Caco-2 (cell line): ENCODE results near the gene TMEM132A. TPM values are rescaled to one million over a fixed set of nuclear protein-coding genes. Genes with fewer than 3 reads are reported as not detected.

Source experiments
- BruUV-seq: library from RNA; stranded (reverse); fragments of 400-500 nt; replicated peaks from 2 replicates; lab custom pipeline; 2021; lab: Mats Ljungman, UMichigan
- CTCF ChIA-PET: fragments of 300-600 bp; sonication (Branson Sonifier 250); formaldehyde crosslinking; loops from one replicate; lab custom pipeline; 2022; ENCODE audit warnings: antibody characterized with exemption; lab: Charles Lee
- POLR2A ChIA-PET: fragments of 300-600 bp; sonication (Branson Sonifier 250); formaldehyde crosslinking; loops from one replicate; lab custom pipeline; 2022; ENCODE audit warnings: antibody characterized with exemption; lab: Charles Lee
- DNase-seq, 2 experiments: peaks; one replicate each; pipeline versions ENCODE4 v3.0.0 to v3.0.0-alpha.2; 2020 to 2022
- H3K27me3 ChIP-seq: replicated peaks from 2 replicates; pipeline ENCODE4 v1.6.0; 2011; ENCODE audit warnings: low read length; ENCODE audit not compliant: control insufficient read depth, insufficient read depth
- H3K36me3 ChIP-seq: 2 replicates; pipeline ENCODE4 v1.5.1; 2011; ENCODE audit warnings: low read length; ENCODE audit not compliant: control insufficient read depth, insufficient read depth
- H3K4me1 ChIP-seq: fragments of 250-450 bp; sonication (Bioruptor Pico); 2 replicates; pipeline ENCODE4 v1.5.1; 2020; ENCODE audit warnings: mild to moderate bottlenecking
- H3K4me3 ChIP-seq: 2 replicates; pipeline ENCODE4 v1.5.1; 2011; ENCODE audit warnings: low read depth, mild to moderate bottlenecking, control low read depth, low read length
- H3K9me3 ChIP-seq: fragments of 250-450 bp; sonication (Bioruptor Pico); 2 replicates; pipeline ENCODE4 v1.5.1; 2020; ENCODE audit warnings: mild to moderate bottlenecking, moderate library complexity
- H3K27ac Mint-ChIP-seq: one replicate; pipeline ENCODE4 v1.8.0; 2022; ENCODE audit warnings: mixed read lengths; ENCODE audit not compliant: unreplicated experiment
- H3K27me3 Mint-ChIP-seq: one replicate; pipeline ENCODE4 v1.8.0; 2022; ENCODE audit warnings: mixed read lengths; ENCODE audit not compliant: insufficient read depth, unreplicated experiment
- H3K36me3 Mint-ChIP-seq: one replicate; pipeline ENCODE4 v1.8.0; 2022; ENCODE audit warnings: mild to moderate bottlenecking, mixed read lengths; ENCODE audit not compliant: insufficient read depth, unreplicated experiment
- H3K4me1 Mint-ChIP-seq: one replicate; pipeline ENCODE4 v1.8.0; 2022; ENCODE audit warnings: low read depth, mixed read lengths; ENCODE audit not compliant: unreplicated experiment
- H3K4me3 Mint-ChIP-seq: one replicate; pipeline ENCODE4 v1.8.0; 2022; ENCODE audit warnings: mild to moderate bottlenecking, moderate library complexity, mixed read lengths; ENCODE audit not compliant: unreplicated experiment
- H3K9me3 Mint-ChIP-seq: one replicate; pipeline ENCODE4 v1.8.0; 2022; ENCODE audit warnings: mixed read lengths; ENCODE audit not compliant: unreplicated experiment
- CTCF ChIP-seq, 2 experiments: fragments of 200-600 bp in 1 of 2; IDR thresholded peaks; 1 replicate in 1 of 2; 2 replicates in 1 of 2; pipeline versions ENCODE4 v1.5.1 to v1.8.0; 2011 to 2022; ENCODE audit warnings: antibody characterized with exemption in 1 of 2, control low read depth in 1 of 2, inconsistent platforms in 1 of 2, low read depth in 1 of 2, low read length in 1 of 2, mild to moderate bottlenecking in 1 of 2, moderate library complexity in 1 of 2; ENCODE audit not compliant: insufficient read depth in 1 of 2, severe bottlenecking in 1 of 2, unreplicated experiment in 1 of 2
- intact Hi-C: fragments of 100-400 bp; cut with micrococcal nuclease; formaldehyde crosslinking; loops from one replicate; pipeline ENCODE4 v1.10.0; 2022; ENCODE audit not compliant: unreplicated experiment
- total RNA-seq: library from RNA; stranded (reverse); gene quantifications from 2 replicates; pipeline ENCODE4 v1.2.3, GENCODE V29; 2022

TMEM132A gene
- total RNA-seq, 1 experiment from 2014 or later, result 97.3 TPM

GRCh38 chr11:60879971-60880588 is 44.2 kb upstream of the TMEM132A start:
- intact Hi-C loops, result no loop called here
- no peak for DNase-seq
- Mint-ChIP-seq H3K4me1 (no peaks in the 10 kb centered on the region), H3K4me3 (no peak overlapping the region), H3K27me3 (no peaks in the 10 kb centered on the region), H3K36me3 (no peaks in the 10 kb centered on the region), H3K27ac (no peak overlapping the region), H3K9me3 (no peaks in the 10 kb centered on the region)
- Histone ChIP-seq H3K27me3 (no peaks in the 10 kb centered on the region), H3K4me3 (no peak overlapping the region), H3K4me1 (no peaks in the 10 kb centered on the region), H3K36me3 (no peaks in the 10 kb centered on the region), H3K9me3 (no peaks in the 10 kb centered on the region)
- ChIA-PET POLR2A (no interaction called here), CTCF (interaction anchor here (0.7 kb wide), 1 partner anchor 19 kb away, joined by 3 read pairs; no protein-coding TSS in a partner anchor)
- no peak for TF ChIP-seq CTCF (IDR thresholded peaks at IDR 0.05; ENCODE audit: insufficient read depth in 1 of 2, low read depth in 1 of 2, low read length in 1 of 2, severe bottlenecking in 1 of 2, unreplicated experiment in 1 of 2)
- BruUV-seq, result no TSS peak

- Histone ChIP-seq H3K9me3 (no peaks in the 10 kb centered on the region), H3K27me3 (no peaks in the 10 kb centered on the region), H3K36me3 (no peaks in the 10 kb centered on the region), H3K4me1 (no peaks in the 10 kb centered on the region), H3K4me3 (no peak overlapping the region)
- Mint-ChIP-seq H3K9me3 (no peaks in the 10 kb centered on the region), H3K27me3 (no peaks in the 10 kb centered on the region), H3K4me3 (no peak overlapping the region), H3K36me3 (no peaks in the 10 kb centered on the region), H3K27ac (no peak overlapping the region), H3K4me1 (no peaks in the 10 kb centered on the region)
- DNase-seq, result no peak
- intact Hi-C loops, result no loop called here
- TF ChIP-seq CTCF (IDR thresholded peaks at IDR 0.05; ENCODE audit: insufficient read depth in 1 of 2, low read depth in 1 of 2, low read length in 1 of 2, severe bottlenecking in 1 of 2, unreplicated experiment in 1 of 2), result no peak
- BruUV-seq, result no TSS peak
- ChIA-PET CTCF (interaction anchor here (0.7 kb wide), 1 partner anchor 19 kb away, joined by 3 read pairs; no protein-coding TSS in a partner anchor), POLR2A (no interaction called here)
Measured at GRCh38 chr11:60880643-60881282, 43.5 kb upstream of the TMEM132A start.

GRCh38 chr11:60887556-60887955 is 36.7 kb upstream of the TMEM132A start:
- H3K36me3 ChIP-seq, result no peaks in the 10 kb centered on the region
- peak; percentile 67 to 75 for DNase-seq
- H3K9me3 ChIP-seq, result no peaks in the 10 kb centered on the region
- peaks cover 20% of the 10 kb centered on the region for H3K36me3 Mint-ChIP-seq
- H3K4me1 Mint-ChIP-seq, result peaks cover 7% of the 10 kb centered on the region
- ChIA-PET POLR2A (no interaction called here), CTCF (interaction anchor here (0.6 to 2.2 kb wide), 22 partner anchors 12 to 230 kb away, joined by 3 to 200 read pairs (median 5); partner anchors contain the start of genes PRPF19, PTGDR2 and TMEM109)
- no peaks in the 10 kb centered on the region for H3K4me1 ChIP-seq
- no peaks in the 10 kb centered on the region for H3K27me3 ChIP-seq
- no TSS peak for BruUV-seq
- H3K9me3 Mint-ChIP-seq, result no peaks in the 10 kb centered on the region
- H3K27me3 Mint-ChIP-seq, result no peaks in the 10 kb centered on the region
- intact Hi-C loops, result loop anchor here (1.0 kb wide), 3 partner anchors 56 to 186 kb away; no protein-coding TSS in a partner anchor
- H3K4me3 Mint-ChIP-seq, result no peak overlapping the region
- peak; percentile 72 to 87 for TF ChIP-seq CTCF (IDR thresholded peaks at IDR 0.05; ENCODE audit: insufficient read depth in 1 of 2, low read depth in 1 of 2, low read length in 1 of 2, severe bottlenecking in 1 of 2, unreplicated experiment in 1 of 2)
- no peak overlapping the region for H3K4me3 ChIP-seq
- no peak overlapping the region for H3K27ac Mint-ChIP-seq
